SJCRH30 (cell line): ENCODE measurements around the gene OPRL1. TPM values are rescaled to one million over a fixed set of nuclear protein-coding genes. Genes with fewer than 3 reads are reported as not detected.
A peak's percentile ranks its signal among the peaks of the same experiment; 100 is the strongest.

ENCODE experiments used
- DNase-seq, 2 experiments: peaks; one replicate each; pipeline ENCODE4 v3.0.0-alpha.2; 2015 to 2020
- H3K27ac ChIP-seq: fragments of 250-450 bp; sonication (Bioruptor Pico); 2 replicates; pipeline ENCODE4 v1.5.1; 2020; ENCODE audit warnings: mild to moderate bottlenecking, moderate library complexity
- H3K27me3 ChIP-seq: fragments of 250-450 bp; sonication (Bioruptor Pico); 2 replicates; pipeline ENCODE4 v1.5.1; 2020; ENCODE audit warnings: mild to moderate bottlenecking, moderate library complexity
- H3K36me3 ChIP-seq: fragments of 250-450 bp; sonication (Bioruptor Pico); 2 replicates; pipeline ENCODE4 v1.5.1; 2020; ENCODE audit warnings: mild to moderate bottlenecking, moderate library complexity
- H3K4me1 ChIP-seq: fragments of 250-450 bp; sonication (Bioruptor Pico); 2 replicates; pipeline ENCODE4 v1.5.1; 2020; ENCODE audit warnings: mild to moderate bottlenecking, moderate library complexity
- H3K4me3 ChIP-seq: fragments of 250-450 bp; sonication (Bioruptor Pico); 2 replicates; pipeline ENCODE4 v1.5.1; 2020; ENCODE audit warnings: mild to moderate bottlenecking, moderate library complexity
- H3K9me3 ChIP-seq: fragments of 250-450 bp; sonication (Bioruptor Pico); replicated peaks from 2 replicates; pipeline ENCODE4 v1.5.1; 2020; ENCODE audit warnings: mild to moderate bottlenecking, moderate library complexity
- total RNA-seq: library from RNA; depleted of rRNA; stranded (reverse); fragments of >200 nt; shearing (Covaris generic); gene quantifications from 2 replicates; pipeline ENCODE4 v1.2.3, GENCODE V29; 2014

OPRL1 gene
- total RNA-seq, 1 experiment from 2014 or later = 0.43 TPM

GRCh38 chr20:64057628-64058498 lies 22.0 kb upstream of the OPRL1 start:
- Histone ChIP-seq H3K36me3 (no peaks in the 10 kb centered on the region), H3K4me3 (peak overlapping the region; percentile 24), H3K4me1 (peaks cover 39% of the 10 kb centered on the region), H3K27ac (no peak overlapping the region), H3K27me3 (peaks cover 18% of the 10 kb centered on the region), H3K9me3 (no peaks in the 10 kb centered on the region)
- peak; percentile 87 to 91 for DNase-seq

GRCh38 chr20:64058536-64058935 lies 21.3 kb upstream of the OPRL1 start:
- Histone ChIP-seq H3K27ac (no peak overlapping the region), H3K4me3 (no peak overlapping the region), H3K4me1 (peaks cover 38% of the 10 kb centered on the region), H3K36me3 (no peaks in the 10 kb centered on the region), H3K27me3 (peaks cover 18% of the 10 kb centered on the region), H3K9me3 (no peaks in the 10 kb centered on the region)
- DNase-seq = no peak

GRCh38 chr20:64062276-64062595 lies 17.6 kb upstream of the OPRL1 start:
- Histone ChIP-seq H3K36me3 (no peaks in the 10 kb centered on the region), H3K27ac (peak overlapping the region; percentile 52), H3K27me3 (no peaks in the 10 kb centered on the region), H3K4me1 (peaks cover 31% of the 10 kb centered on the region), H3K9me3 (no peaks in the 10 kb centered on the region), H3K4me3 (peak overlapping the region; percentile 76)
- DNase-seq = no peak

GRCh38 chr20:64062596-64063388 lies 17.1 kb upstream of the OPRL1 start, which contains the start of gene TCEA2:
TSS of gene TCEA2 (plus strand) at chr20:64063198. CDS start at chr20:64063313, 115 bp downstream.
- Histone ChIP-seq H3K4me1 (peaks cover 27% of the 10 kb centered on the region), H3K4me3 (peak within 1 kb of the TSS; percentile 76), H3K9me3 (no peaks in the 10 kb centered on the region), H3K36me3 (no peaks in the 10 kb centered on the region), H3K27ac (peak within 1 kb of the TSS; percentile 52), H3K27me3 (no peaks in the 10 kb centered on the region)
- DNase-seq = peak; percentile 98 to 99

GRCh38 chr20:64063389-64064144 lies 16.3 kb upstream of the OPRL1 start:
- peak overlapping the region; percentile 76 for H3K4me3 ChIP-seq
- DNase-seq = peak; percentile 53 to 54
- no peaks in the 10 kb centered on the region for H3K36me3 ChIP-seq
- peak overlapping the region; percentile 22; the same call in 1 of the 2 replicates for H3K27ac ChIP-seq
- peaks cover 34% of the 10 kb centered on the region for H3K4me1 ChIP-seq
- no peaks in the 10 kb centered on the region for H3K27me3 ChIP-seq
- H3K9me3 ChIP-seq = no peaks in the 10 kb centered on the region

- Histone ChIP-seq H3K36me3 (no peaks in the 10 kb centered on the region), H3K4me1 (peaks cover 40% of the 10 kb centered on the region), H3K27me3 (no peaks in the 10 kb centered on the region), H3K9me3 (no peaks in the 10 kb centered on the region), H3K27ac (no peak overlapping the region), H3K4me3 (peak overlapping the region; percentile 76)
- no peak for DNase-seq
These were observed 15.7 kb upstream of the OPRL1 start for GRCh38 chr20:64064145-64064698.

- Histone ChIP-seq H3K36me3 (no peaks in the 10 kb centered on the region), H3K27me3 (no peaks in the 10 kb centered on the region), H3K27ac (no peak overlapping the region), H3K4me1 (peaks cover 51% of the 10 kb centered on the region), H3K9me3 (no peaks in the 10 kb centered on the region), H3K4me3 (no peak overlapping the region)
- no peak for DNase-seq
These were observed 14.6 kb upstream of the OPRL1 start for GRCh38 chr20:64065062-64065973.

GRCh38 chr20:64065974-64066343 lies 13.9 kb upstream of the OPRL1 start:
- H3K4me3 ChIP-seq = no peak overlapping the region
- H3K9me3 ChIP-seq = no peaks in the 10 kb centered on the region
- H3K4me1 ChIP-seq = peaks cover 51% of the 10 kb centered on the region
- H3K36me3 ChIP-seq = no peaks in the 10 kb centered on the region
- no peaks in the 10 kb centered on the region for H3K27me3 ChIP-seq
- peak; percentile 55 to 64 for DNase-seq
- H3K27ac ChIP-seq = no peak overlapping the region

- no peak overlapping the region for H3K4me3 ChIP-seq
- no peaks in the 10 kb centered on the region for H3K27me3 ChIP-seq
- H3K36me3 ChIP-seq = no peaks in the 10 kb centered on the region
- no peak overlapping the region for H3K27ac ChIP-seq
- no peaks in the 10 kb centered on the region for H3K9me3 ChIP-seq
- peaks cover 49% of the 10 kb centered on the region for H3K4me1 ChIP-seq
- no peak for DNase-seq
These were observed 12.8 kb upstream of the OPRL1 start for GRCh38 chr20:64067005-64067632.

- Histone ChIP-seq H3K4me1 (peaks cover 44% of the 10 kb centered on the region), H3K27ac (no peak overlapping the region), H3K9me3 (no peaks in the 10 kb centered on the region), H3K27me3 (no peaks in the 10 kb centered on the region), H3K4me3 (no peak overlapping the region), H3K36me3 (no peaks in the 10 kb centered on the region)
- DNase-seq = no peak
These were observed 12.1 kb upstream of the OPRL1 start for GRCh38 chr20:64067733-64068307.

- H3K27me3 ChIP-seq = no peaks in the 10 kb centered on the region
- no peak overlapping the region for H3K4me3 ChIP-seq
- no peak overlapping the region for H3K27ac ChIP-seq
- H3K36me3 ChIP-seq = no peaks in the 10 kb centered on the region
- H3K4me1 ChIP-seq = peaks cover 44% of the 10 kb centered on the region
- DNase-seq = peak; percentile 68 to 73
- no peaks in the 10 kb centered on the region for H3K9me3 ChIP-seq
These were observed 11.3 kb upstream of the OPRL1 start for GRCh38 chr20:64068386-64069208.

GRCh38 chr20:64069209-64069613 lies 10.7 kb upstream of the OPRL1 start:
- H3K4me3 ChIP-seq = no peak overlapping the region
- H3K27me3 ChIP-seq = no peaks in the 10 kb centered on the region
- peaks cover 38% of the 10 kb centered on the region for H3K4me1 ChIP-seq
- H3K27ac ChIP-seq = no peak overlapping the region
- H3K36me3 ChIP-seq = no peaks in the 10 kb centered on the region
- DNase-seq = peak in 1 of 2 experiments; percentile 51
- no peaks in the 10 kb centered on the region for H3K9me3 ChIP-seq
